IMR-90 (cell line): ENCODE results near the gene CD79B. TPM values are rescaled to one million over a fixed set of nuclear protein-coding genes. Genes with fewer than 3 reads are reported as not detected.
A peak's percentile ranks its signal among the peaks of the same experiment; 100 is the strongest.
"Not testable (repeated sequence)": the region's sequence is repeated elsewhere in the genome, so short reads cannot be mapped to it uniquely, and the experiment has no call there.

Experiments
- ATAC-seq: fragments of 200-7000 bp; cut with Tn5 transposase; 2 replicates; pipeline ENCODE4 v1.9.1; 2020; ENCODE audit warnings: low read depth, mild to moderate bottlenecking, moderate library complexity
- BruUV-seq: library from RNA; stranded (reverse); fragments of 400-500 nt; replicated peaks from 2 replicates; lab custom pipeline; 2021; lab: Mats Ljungman, UMichigan
- CTCF ChIA-PET: fragments of 300-600 bp; formaldehyde crosslinking; extraction: SDS; loops from one replicate; lab custom pipeline; 2021; ENCODE audit warnings: antibody characterized with exemption; lab: Yijun Ruan, JAX
- POLR2A ChIA-PET: fragments of 300-600 bp; sonication (Branson Sonifier 250); formaldehyde crosslinking; loops from one replicate; lab custom pipeline; 2022; ENCODE audit warnings: antibody characterized with exemption; ENCODE audit not compliant: unreplicated experiment; lab: Charles Lee
- DNase-seq: peaks from one replicate; pipeline ENCODE4 v3.0.0; 2013
- H2AFZ ChIP-seq: replicated peaks from 2 replicates; pipeline ENCODE3; 2013; ENCODE audit warnings: low read length, mild to moderate bottlenecking; ENCODE audit not compliant: poor library complexity
- H2AK5ac ChIP-seq: 2 replicates; pipeline ENCODE4 v1.6.1; 2013; ENCODE audit warnings: low read depth, low read length, inconsistent platforms
- H2AK9ac ChIP-seq: replicated peaks from 2 replicates; pipeline ENCODE3; 2013; ENCODE audit warnings: mild to moderate bottlenecking, low read depth, low read length, moderate library complexity; ENCODE audit not compliant: poor library complexity
- H2BK120ac ChIP-seq: 2 replicates; pipeline ENCODE4 v1.6.1; 2013; ENCODE audit warnings: low read depth, low read length, inconsistent platforms
- H2BK15ac ChIP-seq: 3 replicates; pipeline ENCODE4 v1.6.1; 2013; ENCODE audit warnings: low read depth, low read length, inconsistent platforms
- H2BK20ac ChIP-seq: 2 replicates; pipeline ENCODE4 v1.6.1; 2013; ENCODE audit warnings: low read depth, mild to moderate bottlenecking, inconsistent platforms, low read length, moderate library complexity
- H2BK5ac ChIP-seq: 2 replicates; pipeline ENCODE4 v1.6.1; 2013; ENCODE audit warnings: mild to moderate bottlenecking, low read depth, low read length, inconsistent platforms; ENCODE audit not compliant: poor library complexity, severe bottlenecking
- H3K14ac ChIP-seq: replicated peaks from 2 replicates; pipeline ENCODE4 v1.6.1; 2013; ENCODE audit warnings: low read depth, low read length, inconsistent platforms
- H3K18ac ChIP-seq: 2 replicates; pipeline ENCODE4 v1.6.1; 2013; ENCODE audit warnings: low read depth, low read length, control low read depth
- H3K23ac ChIP-seq: 2 replicates; pipeline ENCODE4 v1.6.1; 2013; ENCODE audit warnings: low read depth, low read length, inconsistent platforms
- H3K27ac ChIP-seq: 2 replicates; pipeline ENCODE4 v1.5.1; 2013; ENCODE audit warnings: mild to moderate bottlenecking, control low read depth, low read length; ENCODE audit not compliant: insufficient read depth
- H3K27me3 ChIP-seq: 2 replicates; pipeline ENCODE4 v1.6.1; 2013; ENCODE audit warnings: low read length; ENCODE audit not compliant: control insufficient read depth, insufficient read depth
- H3K36me3 ChIP-seq: 2 replicates; pipeline ENCODE4 v1.6.1; 2013; ENCODE audit warnings: low read length, mixed read lengths; ENCODE audit not compliant: control insufficient read depth, insufficient read depth
- H3K4ac ChIP-seq: 2 replicates; pipeline ENCODE4 v1.6.1; 2013; ENCODE audit warnings: low read depth, low read length, inconsistent platforms
- H3K4me1 ChIP-seq: 2 replicates; pipeline ENCODE4 v1.6.1; 2013; ENCODE audit warnings: low read length, mixed read lengths; ENCODE audit not compliant: control insufficient read depth, insufficient read depth
- H3K4me2 ChIP-seq: 2 replicates; pipeline ENCODE4 v1.6.1; 2013; ENCODE audit warnings: low read depth, mild to moderate bottlenecking, control low read depth, low read length, moderate library complexity
- H3K4me3 ChIP-seq: 2 replicates; pipeline ENCODE4 v1.5.1; 2013; ENCODE audit warnings: low read depth, mild to moderate bottlenecking, control low read depth, low read length, moderate library complexity; ENCODE audit not compliant: insufficient read depth
- H3K56ac ChIP-seq: 2 replicates; pipeline ENCODE4 v1.6.1; 2013; ENCODE audit warnings: low read length, inconsistent platforms; ENCODE audit not compliant: insufficient read depth; ENCODE audit errors: extremely low read depth
- H3K79me1 ChIP-seq, 2 experiments: 2 replicates each; pipeline ENCODE4 v1.6.1; 2013; ENCODE audit warnings: low read length in 2 of 2, inconsistent platforms in 1 of 2, low read depth in 1 of 2
- H3K9ac ChIP-seq: 2 replicates; pipeline ENCODE4 v1.6.1; 2013; ENCODE audit warnings: low read depth, low read length, control low read depth
- H3K9me1 ChIP-seq: 2 replicates; pipeline ENCODE4 v1.6.1; 2013; ENCODE audit warnings: low read length, inconsistent platforms; ENCODE audit not compliant: insufficient read depth
- H3K9me3 ChIP-seq: 2 replicates; pipeline ENCODE4 v1.6.1; 2013; ENCODE audit warnings: low read length; ENCODE audit not compliant: control insufficient read depth, insufficient read depth
- H4K20me1 ChIP-seq: 2 replicates; pipeline ENCODE4 v1.6.1; 2013; ENCODE audit warnings: low read length, inconsistent platforms; ENCODE audit not compliant: insufficient read depth
- H4K5ac ChIP-seq: 2 replicates; pipeline ENCODE4 v1.6.1; 2013; ENCODE audit warnings: mild to moderate bottlenecking, low read depth, low read length, control low read depth
- H4K8ac ChIP-seq, 2 experiments: 2 replicates each; pipeline ENCODE4 v1.6.1; 2013; ENCODE audit warnings: low read depth in 2 of 2, low read length in 2 of 2, control low read depth in 1 of 2, inconsistent platforms in 1 of 2
- H4K91ac ChIP-seq: 2 replicates; pipeline ENCODE4 v1.6.1; 2013; ENCODE audit warnings: low read depth, low read length, inconsistent platforms; ENCODE audit not compliant: insufficient read depth
- MAFK ChIP-seq: IDR thresholded peaks from 2 replicates; pipeline ENCODE4 v1.6.1; 2012; ENCODE audit warnings: low read depth, low read length, improper control_type of control experiment
- MXI1 ChIP-seq: IDR thresholded peaks from 2 replicates; pipeline ENCODE4 v1.6.1; 2012; ENCODE audit warnings: low read depth, mild to moderate bottlenecking, low read length, moderate library complexity, borderline replicate concordance
- WGBS, 2 experiments: methylation state at CpG; one replicate each; pipeline versions ENCODE4 v1.1.5 to v1.1.7; 2013; ENCODE audit warnings: missing lambda C conversion rate in 2 of 2; ENCODE audit not compliant: insufficient read length in 1 of 2; ENCODE audit errors: extremely low coverage in 2 of 2; 5-methylcytosine and 5-hydroxymethylcytosine counted together
- dilution Hi-C: fragments of 300-500 bp; cut with HindIII; formaldehyde crosslinking; loops from one replicate; pipeline ENCODE4 v1.14.3; 2018; ENCODE audit warnings: low sequenced_read_pairs; ENCODE audit not compliant: unreplicated experiment
- in situ Hi-C: fragments of 300-500 bp; cut with MboI; formaldehyde crosslinking; loops from 3 replicates; pipeline ENCODE4 v1.14.3; 2019; ENCODE audit warnings: low sequenced_read_pairs, inconsistent platforms, mixed read lengths
- intact Hi-C: fragments of 100-400 bp; cut with micrococcal nuclease; formaldehyde crosslinking; loops from 2 replicates; pipeline ENCODE4 v1.10.0; 2022
- polyA plus RNA-seq, 3 experiments: library from polyadenylated mRNA; depleted of rRNA; stranded (reverse); fragments of >200 nt; gene quantifications; 2 replicates each; pipeline ENCODE4 v1.2.3, GENCODE V29; 2012; ENCODE audit warnings: low replicate concordance in 1 of 3
- total RNA-seq: library from RNA; depleted of rRNA; stranded (reverse); fragments of >200 nt; gene quantifications from 2 replicates; pipeline ENCODE4 v1.2.3, GENCODE V29; 2012
- TF ChIP-seq, protein P1 (sequence below): conservative IDR thresholded peaks from 2 replicates; pipeline ENCODE4 v1.5.1; 2012; ENCODE audit warnings: mild to moderate bottlenecking, low read depth, low read length, improper control_type of control experiment

Gene CD79B
- total and polyA plus RNA-seq, 2 of the 4 experiments (the other 2 are of a cell fraction) = not detected

DNA sequence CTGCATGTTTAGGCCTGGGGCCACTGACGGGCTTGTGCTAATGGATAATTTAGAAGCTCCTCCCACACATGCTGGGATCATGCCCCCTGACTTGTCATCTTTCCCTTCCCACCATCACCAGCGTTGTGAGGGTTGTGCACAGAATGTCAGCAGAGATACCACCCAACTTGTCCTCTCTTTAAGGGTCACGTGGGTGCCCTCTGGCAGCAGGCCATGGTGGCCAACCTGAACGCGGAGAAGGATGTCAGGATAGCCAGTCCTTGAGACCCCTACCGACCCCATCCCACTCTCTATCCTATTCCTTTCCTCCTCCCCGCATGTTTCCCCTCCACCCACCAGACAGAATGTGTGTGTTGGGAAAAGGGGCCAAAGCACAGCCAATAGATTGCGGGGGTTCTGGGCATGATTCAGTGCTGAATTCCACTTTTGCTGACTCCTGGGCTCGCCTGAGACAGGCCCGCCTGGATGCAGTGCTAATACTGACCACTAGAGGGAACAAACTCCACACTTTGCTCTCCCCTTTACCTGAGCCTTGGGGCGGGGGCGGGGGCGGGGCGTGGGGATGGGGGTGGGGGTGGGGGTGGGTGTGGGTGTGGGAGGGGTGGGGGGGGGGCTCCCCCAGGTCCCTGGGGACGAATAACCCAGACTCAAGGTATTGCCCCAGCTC lies 50.1 kb downstream of the CD79B start, which contains the start of gene GH2:
Gene GH2 (minus strand): TSS at position 10 of the 667 bp plus-strand sequence. CDS start 143 bp downstream, outside the sequence.
- WGBS, 2 experiments = 40% methylated on average over 1 of the region's 15 CpGs; no CpG with 5 or more reads in 1 of the 2 experiments
- dilution Hi-C loops (no loop called here), in situ Hi-C loops (no loop called here), intact Hi-C loops (no loop called here)
- ATAC-seq (peak; percentile 93), DNase-seq (peak; percentile 34)
- ChIA-PET CTCF (interaction anchor here (1.2 kb wide), 1 partner anchor 16 kb away, joined by 4 read pairs; no protein-coding TSS in a partner anchor), POLR2A (no interaction called here)
- H2BK120ac ChIP-seq = no peak within 1 kb of the TSS
- no peaks in the 10 kb centered on the region for H3K9me1 ChIP-seq
- H2BK15ac ChIP-seq = no peak within 1 kb of the TSS
- H3K4me1 ChIP-seq = no peaks in the 10 kb centered on the region
- no peak within 1 kb of the TSS for H3K23ac ChIP-seq
- no peak within 1 kb of the TSS for H3K14ac ChIP-seq
- no peak within 1 kb of the TSS for H3K9ac ChIP-seq
- no peak for TF ChIP-seq MXI1
- TF ChIP-seq MAFK = peak; percentile 42; the same call in 1 of the 2 replicates
- TF ChIP-seq, protein P1, sequence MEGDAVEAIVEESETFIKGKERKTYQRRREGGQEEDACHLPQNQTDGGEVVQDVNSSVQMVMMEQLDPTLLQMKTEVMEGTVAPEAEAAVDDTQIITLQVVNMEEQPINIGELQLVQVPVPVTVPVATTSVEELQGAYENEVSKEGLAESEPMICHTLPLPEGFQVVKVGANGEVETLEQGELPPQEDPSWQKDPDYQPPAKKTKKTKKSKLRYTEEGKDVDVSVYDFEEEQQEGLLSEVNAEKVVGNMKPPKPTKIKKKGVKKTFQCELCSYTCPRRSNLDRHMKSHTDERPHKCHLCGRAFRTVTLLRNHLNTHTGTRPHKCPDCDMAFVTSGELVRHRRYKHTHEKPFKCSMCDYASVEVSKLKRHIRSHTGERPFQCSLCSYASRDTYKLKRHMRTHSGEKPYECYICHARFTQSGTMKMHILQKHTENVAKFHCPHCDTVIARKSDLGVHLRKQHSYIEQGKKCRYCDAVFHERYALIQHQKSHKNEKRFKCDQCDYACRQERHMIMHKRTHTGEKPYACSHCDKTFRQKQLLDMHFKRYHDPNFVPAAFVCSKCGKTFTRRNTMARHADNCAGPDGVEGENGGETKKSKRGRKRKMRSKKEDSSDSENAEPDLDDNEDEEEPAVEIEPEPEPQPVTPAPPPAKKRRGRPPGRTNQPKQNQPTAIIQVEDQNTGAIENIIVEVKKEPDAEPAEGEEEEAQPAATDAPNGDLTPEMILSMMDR = peak; percentile 44
- peaks cover 22% of the 10 kb centered on the region for H3K27me3 ChIP-seq
- H3K36me3 ChIP-seq = no peaks in the 10 kb centered on the region
- H2BK5ac ChIP-seq = no peak within 1 kb of the TSS
- no peak within 1 kb of the TSS for H2BK20ac ChIP-seq
- H3K18ac ChIP-seq = no peak within 1 kb of the TSS
- H3K79me1 ChIP-seq = no peaks in the 10 kb centered on the region
- H3K56ac ChIP-seq = no peak within 1 kb of the TSS
- no peak within 1 kb of the TSS for H4K8ac ChIP-seq
- no peak within 1 kb of the TSS for H4K91ac ChIP-seq
- H3K4me3 ChIP-seq = no peak within 1 kb of the TSS
- H2AK9ac ChIP-seq = no peak within 1 kb of the TSS
- H4K5ac ChIP-seq = no peak within 1 kb of the TSS
- no peaks in the 10 kb centered on the region for H3K9me3 ChIP-seq
- no peaks in the 10 kb centered on the region for H4K20me1 ChIP-seq
- BruUV-seq = no TSS peak
- no peak within 1 kb of the TSS for H3K4me2 ChIP-seq
- no peak within 1 kb of the TSS for H3K27ac ChIP-seq
- H2AFZ ChIP-seq = no peak within 1 kb of the TSS
- H2AK5ac ChIP-seq = no peak within 1 kb of the TSS
- no peak within 1 kb of the TSS for H3K4ac ChIP-seq

DNA sequence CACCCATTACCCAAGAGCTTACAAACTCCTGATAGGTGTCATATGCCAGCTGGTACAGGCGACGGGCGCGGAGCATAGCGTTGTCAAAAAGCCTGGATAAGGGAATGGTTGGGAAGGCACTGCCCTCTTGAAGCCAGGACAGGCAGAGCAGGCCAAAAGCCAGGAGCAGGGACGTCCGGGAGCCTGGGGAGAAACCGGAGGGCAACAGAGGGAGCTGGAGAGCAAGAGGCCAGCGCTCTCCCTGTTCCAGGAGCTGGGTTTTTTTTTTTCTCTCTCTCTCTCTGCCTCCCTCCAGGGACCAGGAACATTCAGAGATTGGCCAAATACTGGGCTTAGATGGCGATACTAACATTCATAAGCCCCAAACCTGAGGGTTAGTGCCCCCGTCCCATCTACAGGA lies 50.8 kb downstream of the CD79B start:
- H2AK9ac ChIP-seq, H3K23ac ChIP-seq, H2BK120ac ChIP-seq, H2AFZ ChIP-seq, H2BK20ac ChIP-seq, H3K56ac ChIP-seq, H3K9ac ChIP-seq, dilution Hi-C loops, H3K79me1 ChIP-seq, H3K4me1 ChIP-seq, H3K14ac ChIP-seq, H3K9me1 ChIP-seq, H3K9me3 ChIP-seq, intact Hi-C loops, H2BK15ac ChIP-seq, H3K18ac ChIP-seq, H3K4me3 ChIP-seq, H3K4ac ChIP-seq, H2AK5ac ChIP-seq, H4K5ac ChIP-seq, POLR2A ChIA-PET, H4K91ac ChIP-seq, H4K20me1 ChIP-seq, H3K4me2 ChIP-seq, BruUV-seq, H2BK5ac ChIP-seq, in situ Hi-C loops, H3K27ac ChIP-seq, H3K36me3 ChIP-seq, DNase-seq, H4K8ac ChIP-seq: not testable (repeated sequence)
- no CpG with 5 or more reads among the region's 11 CpGs for WGBS, 2 experiments
- ATAC-seq = peak; percentile 11; the same call in 1 of the 2 replicates
- peaks cover 24% of the 10 kb centered on the region for H3K27me3 ChIP-seq
- CTCF ChIA-PET = interaction anchor here (0.6 to 1.2 kb wide), 2 partner anchors 15 to 257 kb away, joined by 3 to 4 read pairs; no protein-coding TSS in a partner anchor
